Measurements from ENCODE around the gene ZNF280B. TPM values are rescaled to one million over a fixed set of nuclear protein-coding genes. Genes with fewer than 3 reads are reported as not detected.
"Not testable (repeated sequence)": the region's sequence is repeated elsewhere in the genome, so short reads cannot be mapped to it uniquely, and the experiment has no call there.

Gene ZNF280B
- total RNA-seq, 1 experiment from 2014 or later, result 2.9 TPM

DNA sequence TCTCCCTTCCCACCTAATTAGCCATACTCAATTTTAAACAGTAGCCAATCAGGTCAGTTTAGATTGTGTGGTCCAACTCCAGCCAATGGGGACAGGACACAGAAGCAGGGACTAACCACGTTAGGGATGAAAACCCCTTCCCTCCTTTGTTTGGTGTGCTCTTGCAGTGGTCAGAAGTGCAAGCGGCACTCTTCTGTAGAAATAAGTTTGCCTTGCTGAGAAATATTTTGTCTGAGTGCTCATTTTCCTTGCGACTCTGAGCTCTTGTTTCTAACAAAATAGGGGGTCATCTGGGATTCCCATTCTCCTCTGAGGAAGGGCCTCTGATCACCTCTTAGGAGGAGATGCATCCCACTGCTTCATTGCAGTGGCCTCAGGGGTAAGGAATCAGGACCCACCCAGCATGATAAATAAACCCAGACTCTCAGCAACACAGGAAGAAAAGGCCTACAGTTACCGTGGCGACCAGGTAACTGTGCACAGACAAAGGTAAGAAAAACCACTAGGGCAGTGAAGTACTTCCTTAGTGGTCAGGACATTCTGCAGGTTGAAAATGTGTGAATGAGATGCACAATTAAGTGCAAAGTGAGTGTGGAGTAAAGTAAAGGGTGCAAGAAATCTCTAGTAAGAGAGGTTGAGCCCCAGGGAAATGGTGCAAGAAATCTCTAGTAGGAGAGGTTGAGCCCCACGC lies 55.4 kb downstream of the ZNF280B start:
- H3K36me3 ChIP-seq (replicated peaks; ENCODE audit: control insufficient read depth, insufficient read depth, low read length), result no peaks in the 10 kb centered on the region
- H3K27me3 ChIP-seq (ENCODE audit: control insufficient read depth, insufficient read depth, low read length), result peaks cover 86% of the 10 kb centered on the region
- H3K4me3 ChIP-seq (ENCODE audit: insufficient read depth, low read depth, low read length), result no peak overlapping the region
- DNase-seq, result no peak

- Histone ChIP-seq H3K27me3 (ENCODE audit: control insufficient read depth, insufficient read depth, low read length) (peaks cover 88% of the 10 kb centered on the region), H3K36me3 (replicated peaks; ENCODE audit: control insufficient read depth, insufficient read depth, low read length) (no peaks in the 10 kb centered on the region), H3K4me3 (ENCODE audit: insufficient read depth, low read depth, low read length) (no peak overlapping the region)
- DNase-seq, result no peak
Observed at GRCh38 chr22:22452211-22452610, 56.3 kb downstream of the ZNF280B start.

- DNase-seq, result no peak
- H3K36me3 ChIP-seq (replicated peaks; ENCODE audit: control insufficient read depth, insufficient read depth, low read length), result no peaks in the 10 kb centered on the region
- H3K27me3 ChIP-seq (ENCODE audit: control insufficient read depth, insufficient read depth, low read length), result peaks cover 85% of the 10 kb centered on the region
- H3K4me3 ChIP-seq (ENCODE audit: insufficient read depth, low read depth, low read length), result no peak overlapping the region
Observed at GRCh38 chr22:22450343-22450839, 58.2 kb downstream of the ZNF280B start.

- no peak for DNase-seq
- no peak overlapping the region for H3K4me3 ChIP-seq (ENCODE audit: insufficient read depth, low read depth, low read length)
- H3K36me3 ChIP-seq (replicated peaks; ENCODE audit: control insufficient read depth, insufficient read depth, low read length), result no peaks in the 10 kb centered on the region
- H3K27me3 ChIP-seq (ENCODE audit: control insufficient read depth, insufficient read depth, low read length), result peaks cover 87% of the 10 kb centered on the region
Observed at GRCh38 chr22:22449819-22450218, 58.7 kb downstream of the ZNF280B start.

DNA sequence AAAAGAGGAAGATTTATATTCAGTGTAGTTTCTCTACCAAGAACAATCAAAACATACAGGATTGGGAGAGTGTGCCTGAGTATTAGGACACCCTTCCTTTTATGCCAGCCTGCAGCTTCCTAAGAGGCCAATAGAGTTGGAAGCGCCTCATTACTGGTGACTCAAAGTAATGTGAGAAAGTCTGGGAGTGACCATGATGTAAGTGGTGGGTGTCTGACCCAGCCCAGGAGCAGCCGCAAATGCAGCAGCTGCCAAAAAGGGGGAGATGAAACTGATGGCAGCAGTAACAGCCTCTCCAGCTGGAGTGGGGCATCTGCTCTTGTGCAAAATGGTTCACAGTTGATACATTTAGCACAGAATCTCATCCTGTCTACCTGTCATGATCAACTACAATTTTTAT lies 62.0 kb downstream of the ZNF280B start:
- no peak for DNase-seq
- Histone ChIP-seq H3K27me3 (ENCODE audit: control insufficient read depth, insufficient read depth, low read length) (peaks cover 64% of the 10 kb centered on the region), H3K4me3 (ENCODE audit: insufficient read depth, low read depth, low read length) (no peak overlapping the region), H3K36me3 (replicated peaks; ENCODE audit: control insufficient read depth, insufficient read depth, low read length) (no peaks in the 10 kb centered on the region)

- not testable (repeated sequence) for H3K4me3 ChIP-seq (ENCODE audit: insufficient read depth, low read depth, low read length); H3K36me3 ChIP-seq (replicated peaks; ENCODE audit: control insufficient read depth, insufficient read depth, low read length); DNase-seq
- H3K27me3 ChIP-seq (ENCODE audit: control insufficient read depth, insufficient read depth, low read length), result peaks cover 58% of the 10 kb centered on the region
Observed at GRCh38 chr22:22444007-22444589, 64.4 kb downstream of the ZNF280B start.

- no peaks in the 10 kb centered on the region for H3K36me3 ChIP-seq (replicated peaks; ENCODE audit: control insufficient read depth, insufficient read depth, low read length)
- DNase-seq, result no peak
- no peak overlapping the region for H3K4me3 ChIP-seq (ENCODE audit: insufficient read depth, low read depth, low read length)
- peaks cover 55% of the 10 kb centered on the region for H3K27me3 ChIP-seq (ENCODE audit: control insufficient read depth, insufficient read depth, low read length)
Observed at GRCh38 chr22:22442928-22443709, 65.4 kb downstream of the ZNF280B start.

GRCh38 chr22:22441626-22442025 lies 66.9 kb downstream of the ZNF280B start:
- not testable (repeated sequence) for DNase-seq; H3K36me3 ChIP-seq (replicated peaks; ENCODE audit: control insufficient read depth, insufficient read depth, low read length); H3K4me3 ChIP-seq (ENCODE audit: insufficient read depth, low read depth, low read length)
- peaks cover 53% of the 10 kb centered on the region for H3K27me3 ChIP-seq (ENCODE audit: control insufficient read depth, insufficient read depth, low read length)

GRCh38 chr22:22440188-22440587 lies 68.4 kb downstream of the ZNF280B start:
- Histone ChIP-seq H3K4me3 (ENCODE audit: insufficient read depth, low read depth, low read length) (no peak overlapping the region), H3K36me3 (replicated peaks; ENCODE audit: control insufficient read depth, insufficient read depth, low read length) (no peaks in the 10 kb centered on the region), H3K27me3 (ENCODE audit: control insufficient read depth, insufficient read depth, low read length) (peaks cover 56% of the 10 kb centered on the region)
- DNase-seq, result no peak

Other genes with a start within 250 kb of the ZNF280B start
- 0.15 and 0.31 TPM in 2 replicates for gene ZNF280A, start 11.5 kb upstream of the ZNF280B start, total RNA-seq (2014; rRNA removed; shearing (Covaris generic))
- gene PRAME, start 50.5 kb upstream of the ZNF280B start, total RNA-seq (2014; rRNA removed; shearing (Covaris generic)), result not detected in 2 replicates
- gene GGTLC2, start 135.9 kb upstream of the ZNF280B start, total RNA-seq (2014; rRNA removed; shearing (Covaris generic)), result not detected in 2 replicates

Measured in H7 (cell line).